ENCODE measurements around the gene MST1R.

Gene MST1R

GRCh38 chr3:49855662-49856061, 48.0 kb downstream of the MST1R start:
- DNase-seq (ENCODE audit: insufficient read length, low spot score) (no peak), FAIRE-seq (no peak)
- no peak for TF ChIP-seq CTCF (IDR thresholded peaks at IDR 0.05; ENCODE audit: insufficient read depth, missing control alignments)

GRCh38 chr3:49845694-49846093, 58.0 kb downstream of the MST1R start:
- TF ChIP-seq CTCF (IDR thresholded peaks at IDR 0.05; ENCODE audit: insufficient read depth, missing control alignments): no peak
- no peak for FAIRE-seq
- no peak for DNase-seq (ENCODE audit: insufficient read length, low spot score)

GRCh38 chr3:49844464-49845183, 59.0 kb downstream of the MST1R start:
- FAIRE-seq (no peak), DNase-seq (ENCODE audit: insufficient read length, low spot score) (no peak)
- TF ChIP-seq CTCF (IDR thresholded peaks at IDR 0.05; ENCODE audit: insufficient read depth, missing control alignments): no peak

GRCh38 chr3:49842843-49843517, 60.7 kb downstream of the MST1R start:
- no peak for TF ChIP-seq CTCF (IDR thresholded peaks at IDR 0.05; ENCODE audit: insufficient read depth, missing control alignments)
- FAIRE-seq (no peak), DNase-seq (ENCODE audit: insufficient read length, low spot score) (no peak)

GRCh38 chr3:49841806-49842205, 61.9 kb downstream of the MST1R start:
- no peak for TF ChIP-seq CTCF (IDR thresholded peaks at IDR 0.05; ENCODE audit: insufficient read depth, missing control alignments)
- FAIRE-seq (no peak), DNase-seq (ENCODE audit: insufficient read length, low spot score) (no peak)

GRCh38 chr3:49841126-49841696, 62.5 kb downstream of the MST1R start:
- peak; percentile 59 for TF ChIP-seq CTCF (IDR thresholded peaks at IDR 0.05; ENCODE audit: insufficient read depth, missing control alignments)
- no peak for DNase-seq (ENCODE audit: insufficient read length, low spot score)
- FAIRE-seq: no peak

GRCh38 chr3:49840388-49840787, 63.3 kb downstream of the MST1R start:
- DNase-seq (ENCODE audit: insufficient read length, low spot score): no peak
- TF ChIP-seq CTCF (IDR thresholded peaks at IDR 0.05; ENCODE audit: insufficient read depth, missing control alignments): no peak
- no peak for FAIRE-seq
